ENCODE results near the gene FADS6.

- TF ChIP-seq POLR2A (IDR thresholded peaks at IDR 0.05) (no peak), CTCF (IDR thresholded peaks at IDR 0.05) (no peak)
Measured at GRCh38 chr17:74938194-74938950, 44.9 kb upstream of the FADS6 start.
